Measurements from ENCODE around the gene ELP1. TPM values are rescaled to one million over a fixed set of nuclear protein-coding genes. Genes with fewer than 3 reads are reported as not detected.

Gene ELP1
- total and polyA plus RNA-seq, 9 donors = 15.7 to 70.9 (median 34.3) TPM

DNA sequence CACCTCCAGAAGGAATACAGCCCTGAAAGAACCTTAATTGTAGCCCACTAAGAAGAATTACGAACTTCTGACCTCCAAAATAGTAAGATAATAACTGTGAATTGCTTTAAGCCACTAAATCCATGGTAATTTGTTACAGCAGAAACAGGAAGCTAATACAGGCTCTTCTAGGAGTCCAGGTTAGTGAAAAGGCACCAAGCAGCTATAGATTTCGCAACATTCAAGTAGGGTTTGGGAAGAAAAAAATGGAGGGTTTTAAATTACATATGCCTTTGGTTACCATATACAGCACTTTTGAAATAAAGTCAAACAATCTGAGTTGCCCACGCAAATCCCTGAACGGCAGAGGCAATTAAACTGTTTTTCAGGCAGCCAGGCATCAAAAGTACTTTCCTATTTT, 73.6 kb downstream of the ELP1 start:
- TF ChIP-seq CTCF (IDR thresholded peaks at IDR 0.05) (no peak), POLR2A (IDR thresholded peaks at IDR 0.05) (no peak), EP300 (IDR thresholded peaks at IDR 0.05) (no peak)
- H3K27me3 ChIP-seq = no peaks in the 10 kb centered on the region
- WGBS, 3 donors = 87 to 90% (median 88%) methylated on average over 4 of the region's 4 CpGs
- no peaks in the 10 kb centered on the region for H3K36me3 ChIP-seq
- intact Hi-C loops (cut with DNase I) = no loop called here
- no peak overlapping the region for H3K27ac ChIP-seq
- H3K4me3 ChIP-seq = no peak overlapping the region
- H3K4me1 ChIP-seq (ENCODE audit: insufficient read depth) = no peaks in the 10 kb centered on the region
- no peak for DNase-seq
- H3K9me3 ChIP-seq = no peaks in the 10 kb centered on the region

DNA sequence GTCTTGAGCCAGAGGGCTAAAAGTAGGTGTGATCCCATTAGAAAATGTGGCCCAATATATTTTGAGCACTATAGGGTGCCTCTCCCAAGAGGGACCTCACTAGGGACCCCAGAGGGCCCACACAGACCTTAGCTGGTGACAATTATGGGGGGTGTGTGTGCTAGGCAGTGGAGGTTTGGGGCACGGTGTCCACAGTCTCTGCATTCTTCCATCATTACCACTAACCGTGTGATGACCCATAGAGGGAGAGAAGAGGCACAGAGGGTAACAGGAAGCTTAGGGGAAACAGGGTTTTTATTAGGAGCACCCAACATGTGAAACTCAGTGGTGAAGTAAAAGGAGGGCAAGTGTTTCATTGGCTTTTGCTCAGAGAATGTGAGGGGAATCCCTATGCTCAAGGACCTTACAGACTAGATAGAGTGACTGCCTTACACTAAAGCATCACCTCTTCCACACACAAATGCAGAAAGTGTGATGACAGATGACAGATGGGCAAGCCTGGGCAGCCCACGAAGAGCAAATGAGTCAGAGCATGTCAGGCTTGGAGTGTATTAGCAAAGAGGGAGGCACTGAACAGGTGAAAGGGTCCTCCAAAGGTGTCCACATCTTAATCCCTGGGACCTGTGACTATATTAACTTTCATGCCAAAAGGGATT, 74.3 kb downstream of the ELP1 start:
- DNase-seq = no peak
- intact Hi-C loops (cut with DNase I) = no loop called here
- H3K9me3 ChIP-seq = no peaks in the 10 kb centered on the region
- 68 to 85% (median 80%) methylated on average over 3 of the region's 3 CpGs for WGBS, 3 donors
- H3K4me1 ChIP-seq (ENCODE audit: insufficient read depth) = no peaks in the 10 kb centered on the region
- H3K36me3 ChIP-seq = no peaks in the 10 kb centered on the region
- H3K27ac ChIP-seq = no peak overlapping the region
- H3K4me3 ChIP-seq = no peak overlapping the region
- H3K27me3 ChIP-seq = no peaks in the 10 kb centered on the region
- no peak for TF ChIP-seq CTCF (IDR thresholded peaks at IDR 0.05)
- no peak for TF ChIP-seq POLR2A (IDR thresholded peaks at IDR 0.05)
- TF ChIP-seq EP300 (IDR thresholded peaks at IDR 0.05) = no peak

DNA sequence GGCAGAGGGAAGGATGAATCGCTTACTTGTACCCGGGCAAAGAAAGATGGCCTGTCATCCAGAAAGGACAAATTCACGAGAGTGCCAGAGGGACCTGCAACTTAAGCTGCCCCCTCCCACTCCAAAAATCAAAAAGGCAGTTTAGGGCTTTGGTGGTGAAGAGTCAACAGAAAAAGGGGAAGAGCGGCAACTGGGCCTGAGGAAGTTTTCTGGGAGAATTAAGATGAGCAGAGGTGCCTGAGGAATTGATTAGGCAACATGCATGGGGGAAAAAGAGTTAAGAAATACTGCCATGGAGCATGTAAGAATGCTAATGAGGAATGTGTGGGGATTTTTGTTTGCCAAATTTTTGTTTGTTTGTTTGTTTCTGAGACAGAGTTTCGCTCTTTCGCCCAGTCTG, 76.4 kb downstream of the ELP1 start:
- Histone ChIP-seq H3K36me3 (no peaks in the 10 kb centered on the region), H3K4me1 (ENCODE audit: insufficient read depth) (no peaks in the 10 kb centered on the region), H3K4me3 (no peak overlapping the region), H3K9me3 (no peaks in the 10 kb centered on the region), H3K27ac (no peak overlapping the region), H3K27me3 (no peaks in the 10 kb centered on the region)
- intact Hi-C loops (cut with DNase I) = no loop called here
- TF ChIP-seq CTCF (IDR thresholded peaks at IDR 0.05) (no peak), POLR2A (IDR thresholded peaks at IDR 0.05) (no peak)
- 83 to 91% (median 87%) methylated on average over 6 of the region's 6 CpGs for WGBS, 3 donors
- no peak for DNase-seq

- no peak for DNase-seq
- H3K4me3 ChIP-seq = no peak within 1 kb of the TSS
- intact Hi-C loops (cut with DNase I) = no loop called here
- peaks cover 2% of the 10 kb centered on the region for H3K4me1 ChIP-seq (ENCODE audit: insufficient read depth)
- H3K27me3 ChIP-seq = no peaks in the 10 kb centered on the region
- no peak within 1 kb of the TSS for H3K27ac ChIP-seq
- no peaks in the 10 kb centered on the region for H3K9me3 ChIP-seq
- WGBS, 3 donors = 80 to 85% (median 85%) methylated on average over 7 of the region's 7 CpGs
- no peaks in the 10 kb centered on the region for H3K36me3 ChIP-seq
- TF ChIP-seq POLR2A (IDR thresholded peaks at IDR 0.05) (no peak), CTCF (IDR thresholded peaks at IDR 0.05) (no peak), EP300 (IDR thresholded peaks at IDR 0.05) (no peak)
These were observed 78.0 kb downstream of the ELP1 start, which contains the start of gene ACTL7B for GRCh38 chr9:108855888-108856287. Gene ACTL7B, minus strand, starts transcription at chr9:108855986. Its CDS starts 56 bp downstream, at chr9:108855930.
